NCI-H2196 (cell line): ENCODE data around the gene TEX13B.

ENCODE experiments used
- DNase-seq: peaks from one replicate; lab custom pipeline; 2025; ENCODE audit not compliant: unreplicated experiment; lab: John Stamatoyannopoulos, UW

Gene TEX13B

DNA sequence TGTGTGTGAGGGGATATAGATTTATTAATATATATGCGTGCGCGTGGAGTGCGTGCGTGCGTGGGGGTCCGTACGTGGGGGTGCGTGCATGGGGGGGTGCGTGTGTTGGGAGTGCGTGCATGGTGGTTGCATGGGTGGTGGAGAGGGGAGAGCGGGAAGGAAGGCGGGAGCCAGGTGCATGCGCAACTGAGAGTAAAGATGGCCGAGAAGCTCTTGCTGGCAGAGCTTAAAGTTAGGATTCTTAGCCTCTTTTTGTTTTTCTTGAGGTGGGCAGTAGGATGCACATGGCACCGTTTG, 45.8 kb downstream of the TEX13B start:
- no peak for DNase-seq

DNA sequence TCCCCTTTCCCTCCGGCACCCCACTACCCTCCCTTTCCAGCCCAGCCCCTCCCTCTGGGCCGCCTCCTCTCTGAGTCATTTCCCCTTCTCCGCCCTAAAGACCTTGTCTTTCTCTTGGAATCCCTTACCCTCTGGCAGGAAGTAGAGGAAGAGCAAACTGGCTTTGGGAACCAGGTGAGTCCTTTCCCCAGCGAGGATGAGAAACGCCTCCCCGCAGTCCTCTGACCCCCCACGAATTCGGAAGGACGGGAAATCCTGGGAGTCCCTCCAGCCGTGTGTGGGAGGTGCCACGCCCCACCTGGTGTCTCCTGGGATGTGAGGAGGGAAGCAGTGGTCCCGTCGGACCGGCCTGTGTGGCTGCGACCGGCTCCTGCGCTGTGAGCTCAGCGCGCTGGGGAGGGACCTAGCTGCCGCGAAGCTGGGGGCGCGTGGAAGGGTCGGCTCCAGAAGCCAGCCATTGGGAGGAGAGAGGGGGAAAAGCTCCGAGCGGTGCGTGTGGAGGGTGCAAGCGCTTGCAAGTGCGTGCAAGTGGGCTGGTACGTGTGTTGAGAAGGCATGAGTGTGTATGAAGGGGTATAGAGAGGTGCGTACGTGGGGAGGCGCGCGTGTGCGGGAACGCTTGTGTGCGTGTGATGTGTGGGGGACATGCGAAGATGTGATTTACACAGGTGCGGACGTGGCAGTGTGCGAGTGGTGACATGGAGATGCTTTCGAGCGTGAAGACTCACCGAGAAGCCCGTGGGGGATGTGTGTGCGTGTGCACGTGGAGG, 46.3 kb downstream of the TEX13B start:
- DNase-seq = no peak

DNA sequence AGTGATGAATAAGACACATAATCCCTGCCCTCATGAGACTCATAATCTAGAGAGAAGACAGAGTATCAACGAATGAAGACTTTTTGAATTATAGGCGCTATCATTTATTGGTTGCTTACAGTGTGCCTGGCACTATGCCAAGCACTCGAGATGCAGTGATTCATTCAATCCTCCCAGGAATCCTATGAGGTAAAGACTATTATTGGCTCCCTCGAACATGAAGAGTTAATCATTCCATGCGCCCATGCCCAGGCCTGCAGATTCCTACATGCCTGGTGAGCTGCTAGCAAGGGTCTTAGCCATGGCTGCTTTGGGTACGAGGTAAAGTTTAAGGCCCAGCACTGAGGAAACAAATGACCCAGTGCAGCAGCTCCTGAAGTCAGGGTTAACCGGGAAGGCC, 47.0 kb downstream of the TEX13B start:
- no peak for DNase-seq

DNA sequence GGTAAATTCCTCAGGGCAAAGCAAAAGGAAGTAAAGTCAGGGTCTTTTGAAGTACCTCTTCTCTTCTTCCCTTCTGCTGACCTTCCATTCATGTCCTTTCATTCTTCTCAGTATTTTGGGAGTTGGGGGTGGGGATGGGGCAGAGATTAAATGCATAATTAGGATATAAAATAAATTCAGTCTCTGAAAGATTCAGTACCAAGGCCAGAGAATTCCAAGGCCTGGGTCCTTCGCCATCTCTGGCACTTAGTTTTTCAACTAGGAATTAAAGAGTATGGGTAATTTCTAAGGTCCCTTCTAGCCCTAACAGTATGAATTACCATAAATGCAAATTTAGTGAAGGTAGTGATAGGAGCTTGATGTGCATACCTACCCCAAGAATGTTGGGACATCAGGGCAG, 47.9 kb downstream of the TEX13B start:
- no peak for DNase-seq
